LNCaP clone FGC (cell line): ENCODE data around the gene BCL2L1.

ENCODE experiments used
- DNase-seq: peaks from one replicate; pipeline ENCODE4 v3.0.0-alpha.2; 2011; ENCODE audit warnings: low read depth
- H3K4me3 ChIP-seq: 2 replicates; pipeline ENCODE4 v1.5.1; 2011; ENCODE audit warnings: mild to moderate bottlenecking, low read depth, low read length, control low read depth
- CTCF ChIP-seq: IDR thresholded peaks from 2 replicates; pipeline ENCODE4 v1.5.1; 2012; ENCODE audit warnings: mild to moderate bottlenecking; ENCODE audit not compliant: control insufficient read depth, insufficient read depth; ENCODE audit errors: extremely low read depth

The BCL2L1 gene

GRCh38 chr20:31694842-31695593, 27.6 kb downstream of the BCL2L1 start:
- H3K4me3 ChIP-seq: no peak overlapping the region
- TF ChIP-seq CTCF: no peak
- no peak for DNase-seq

DNA sequence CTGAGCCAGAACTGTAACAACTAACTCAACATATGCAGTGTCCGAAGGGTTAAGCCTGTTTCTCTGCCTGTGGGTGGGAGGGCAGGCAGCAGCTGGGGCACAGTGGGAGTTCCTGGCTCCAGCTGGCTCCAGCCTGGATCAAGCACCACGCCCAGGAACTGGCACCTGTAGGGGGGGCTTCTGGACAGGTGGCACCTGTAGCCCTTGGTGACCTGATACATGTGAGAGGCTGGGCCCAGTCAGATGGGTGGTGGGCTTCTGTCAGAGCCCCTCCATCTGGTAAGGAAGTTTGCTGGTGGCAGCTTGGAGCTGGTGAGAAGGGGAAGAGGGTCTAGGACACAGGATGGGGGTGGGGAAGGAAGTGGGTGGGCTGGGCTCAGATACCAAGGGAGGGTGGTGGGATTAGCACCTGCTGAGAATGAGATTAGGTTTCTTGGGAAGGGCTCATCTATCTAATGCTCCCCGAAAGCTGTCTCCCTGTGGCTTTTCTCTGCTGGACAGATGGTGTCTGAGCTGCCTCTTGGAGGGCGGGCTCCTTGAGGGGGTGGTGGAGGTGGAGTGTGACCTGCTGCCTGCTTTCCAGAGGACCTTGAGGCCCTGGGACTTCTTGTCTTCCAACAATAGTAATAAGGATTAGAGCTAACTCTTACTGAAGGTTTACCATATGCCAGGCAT, 28.5 kb downstream of the BCL2L1 start:
- no peak overlapping the region for H3K4me3 ChIP-seq
- no peak for DNase-seq
- no peak for TF ChIP-seq CTCF

DNA sequence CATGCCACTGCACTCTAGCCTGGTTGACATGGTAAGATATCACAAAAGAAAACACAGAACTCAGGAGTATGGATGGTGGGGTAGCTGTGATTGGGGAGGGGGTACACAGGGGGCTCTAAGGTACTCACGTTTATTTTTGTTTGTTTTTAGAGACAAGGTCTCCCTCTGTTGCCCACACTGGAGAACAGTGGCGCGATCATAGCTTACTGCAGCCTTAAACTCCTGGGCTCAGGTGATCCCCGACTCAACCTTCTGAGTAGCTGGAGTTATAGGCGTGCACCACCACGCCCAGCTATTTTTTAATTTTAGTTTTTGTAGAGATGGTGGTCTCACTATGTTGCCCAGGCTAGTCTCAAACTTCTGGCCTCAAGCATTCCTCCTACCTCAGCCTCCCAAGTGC, 29.3 kb downstream of the BCL2L1 start:
- no peak for TF ChIP-seq CTCF
- no peak for DNase-seq
- H3K4me3 ChIP-seq: no peak overlapping the region

GRCh38 chr20:31691646-31692275, 30.9 kb downstream of the BCL2L1 start:
- no peak for DNase-seq
- no peak for TF ChIP-seq CTCF
- no peak overlapping the region for H3K4me3 ChIP-seq

GRCh38 chr20:31690124-31690666, 32.5 kb downstream of the BCL2L1 start:
- no peak overlapping the region for H3K4me3 ChIP-seq
- no peak for DNase-seq
- no peak for TF ChIP-seq CTCF

- TF ChIP-seq CTCF: no peak
- DNase-seq: no peak
- no peak overlapping the region for H3K4me3 ChIP-seq
Observed at GRCh38 chr20:31689141-31689540, 33.5 kb downstream of the BCL2L1 start.
